Thoracic aorta (tissue), 2 donors: ENCODE results near the gene LIPE. TPM values are rescaled to one million over a fixed set of nuclear protein-coding genes. Genes with fewer than 3 reads are reported as not detected.

Experiments
- ATAC-seq: fragments of 150-250 bp; one replicate; pipeline ENCODE4 v1.8.0; 2017; ENCODE audit warnings: low read depth; ENCODE audit not compliant: insufficient number of reproducible peaks, low FRiP score
- DNase-seq: peaks from one replicate; pipeline ENCODE4 v3.0.0-alpha.2; 2020; ENCODE audit warnings: low spot score
- H3K27ac ChIP-seq, 2 donors: fragments of 200-600 bp; sonication (generic); 1 replicate in 1 of 2; 2 replicates in 1 of 2; pipeline ENCODE4 v1.5.1; 2016; ENCODE audit warnings: mild to moderate bottlenecking in 2 of 2, moderate library complexity in 2 of 2
- H3K27me3 ChIP-seq: fragments of 200-600 bp; sonication (generic); replicated peaks from 2 replicates; pipeline ENCODE4 v1.6.0; 2016; ENCODE audit warnings: mild to moderate bottlenecking; ENCODE audit not compliant: insufficient read depth
- H3K36me3 ChIP-seq: fragments of 200-600 bp; sonication (generic); one replicate; pipeline ENCODE4 v1.5.1; 2016
- H3K4me1 ChIP-seq, 2 donors: fragments of 200-600 bp; sonication (generic); 1 replicate in 1 of 2; 2 replicates in 1 of 2; pipeline versions ENCODE4 v1.5.1 to v1.6.0; 2016; ENCODE audit warnings: low read depth in 2 of 2, mild to moderate bottlenecking in 1 of 2; ENCODE audit not compliant: control insufficient read depth in 1 of 2
- H3K4me3 ChIP-seq: fragments of 200-600 bp; sonication (generic); 2 replicates; pipeline ENCODE4 v1.5.1; 2016; ENCODE audit warnings: mild to moderate bottlenecking
- H3K9me3 ChIP-seq: fragments of 200-600 bp; sonication (generic); 2 replicates; pipeline ENCODE4 v1.5.1; 2016
- total RNA-seq, 2 donors: library from RNA; depleted of rRNA; stranded (reverse); fragments of >200 nt; gene quantifications; one replicate each; pipeline versions ENCODE4 v1.1.0 to v1.2.3, GENCODE V29; 2016
- TF ChIP-seq, protein P1 (sequence below): fragments of 200-600 bp; sonication (generic); IDR thresholded peaks from one replicate; pipeline ENCODE4 v1.5.1; 2019; ENCODE audit warnings: antibody characterized with exemption

The LIPE gene
- total RNA-seq, 2 donors from 2014 or later: 4.5 to 7.3 TPM

DNA sequence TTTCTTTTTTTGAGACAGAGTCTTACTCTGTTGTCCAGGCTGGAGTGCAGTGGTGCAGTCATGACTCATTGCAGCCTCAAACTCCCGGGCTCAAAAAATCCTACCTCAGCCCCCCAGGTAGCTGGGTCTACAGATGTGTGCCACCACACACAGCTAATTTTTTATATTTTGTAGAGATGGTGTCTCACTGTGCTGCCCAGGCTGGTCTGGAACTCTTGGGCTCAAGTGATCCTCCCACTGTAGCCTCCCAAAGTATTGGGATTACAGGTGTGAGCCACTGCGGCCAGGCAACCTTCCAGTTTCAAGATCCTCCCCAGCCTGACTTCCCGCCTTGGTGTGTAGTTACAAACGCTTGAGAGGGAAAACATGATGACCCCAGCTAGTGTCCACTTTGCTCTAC, 59.3 kb downstream of the LIPE start:
- no peak for DNase-seq
- no peak for ATAC-seq
- Histone ChIP-seq H3K27ac (no peak overlapping the region), H3K4me1 (peaks cover 0 to 19% of the 10 kb centered on the region in 2 donors), H3K9me3 (no peaks in the 10 kb centered on the region), H3K36me3 (no peaks in the 10 kb centered on the region), H3K27me3 (no peaks in the 10 kb centered on the region), H3K4me3 (no peak overlapping the region)
- TF ChIP-seq, protein P1, sequence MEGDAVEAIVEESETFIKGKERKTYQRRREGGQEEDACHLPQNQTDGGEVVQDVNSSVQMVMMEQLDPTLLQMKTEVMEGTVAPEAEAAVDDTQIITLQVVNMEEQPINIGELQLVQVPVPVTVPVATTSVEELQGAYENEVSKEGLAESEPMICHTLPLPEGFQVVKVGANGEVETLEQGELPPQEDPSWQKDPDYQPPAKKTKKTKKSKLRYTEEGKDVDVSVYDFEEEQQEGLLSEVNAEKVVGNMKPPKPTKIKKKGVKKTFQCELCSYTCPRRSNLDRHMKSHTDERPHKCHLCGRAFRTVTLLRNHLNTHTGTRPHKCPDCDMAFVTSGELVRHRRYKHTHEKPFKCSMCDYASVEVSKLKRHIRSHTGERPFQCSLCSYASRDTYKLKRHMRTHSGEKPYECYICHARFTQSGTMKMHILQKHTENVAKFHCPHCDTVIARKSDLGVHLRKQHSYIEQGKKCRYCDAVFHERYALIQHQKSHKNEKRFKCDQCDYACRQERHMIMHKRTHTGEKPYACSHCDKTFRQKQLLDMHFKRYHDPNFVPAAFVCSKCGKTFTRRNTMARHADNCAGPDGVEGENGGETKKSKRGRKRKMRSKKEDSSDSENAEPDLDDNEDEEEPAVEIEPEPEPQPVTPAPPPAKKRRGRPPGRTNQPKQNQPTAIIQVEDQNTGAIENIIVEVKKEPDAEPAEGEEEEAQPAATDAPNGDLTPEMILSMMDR: no peak

DNA sequence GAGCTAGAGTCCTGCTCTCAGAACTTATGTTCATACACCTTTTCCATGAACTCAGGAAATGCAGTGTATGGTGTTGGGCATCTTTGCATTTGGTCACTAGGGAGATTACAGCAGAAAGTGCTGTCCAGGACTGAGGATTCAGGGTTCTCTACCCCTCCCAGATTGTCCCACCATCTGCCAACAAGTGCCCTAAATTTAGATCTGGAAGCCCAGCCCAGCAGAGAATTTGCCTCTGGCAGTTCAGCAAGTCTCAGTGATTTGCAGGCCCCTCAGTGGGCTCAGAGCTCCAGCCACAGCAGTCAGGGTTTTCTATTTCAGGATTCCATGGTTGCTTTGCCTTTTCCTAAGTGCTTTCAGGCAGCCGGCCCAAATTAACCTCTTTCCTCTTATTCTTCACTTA, 60.5 kb downstream of the LIPE start:
- DNase-seq (no peak), ATAC-seq (no peak)
- Histone ChIP-seq H3K9me3 (no peaks in the 10 kb centered on the region), H3K4me1 (peaks cover 0 to 19% of the 10 kb centered on the region in 2 donors), H3K36me3 (no peaks in the 10 kb centered on the region), H3K27me3 (no peaks in the 10 kb centered on the region), H3K4me3 (no peak overlapping the region), H3K27ac (no peak overlapping the region)
- TF ChIP-seq, protein P1: no peak

DNA sequence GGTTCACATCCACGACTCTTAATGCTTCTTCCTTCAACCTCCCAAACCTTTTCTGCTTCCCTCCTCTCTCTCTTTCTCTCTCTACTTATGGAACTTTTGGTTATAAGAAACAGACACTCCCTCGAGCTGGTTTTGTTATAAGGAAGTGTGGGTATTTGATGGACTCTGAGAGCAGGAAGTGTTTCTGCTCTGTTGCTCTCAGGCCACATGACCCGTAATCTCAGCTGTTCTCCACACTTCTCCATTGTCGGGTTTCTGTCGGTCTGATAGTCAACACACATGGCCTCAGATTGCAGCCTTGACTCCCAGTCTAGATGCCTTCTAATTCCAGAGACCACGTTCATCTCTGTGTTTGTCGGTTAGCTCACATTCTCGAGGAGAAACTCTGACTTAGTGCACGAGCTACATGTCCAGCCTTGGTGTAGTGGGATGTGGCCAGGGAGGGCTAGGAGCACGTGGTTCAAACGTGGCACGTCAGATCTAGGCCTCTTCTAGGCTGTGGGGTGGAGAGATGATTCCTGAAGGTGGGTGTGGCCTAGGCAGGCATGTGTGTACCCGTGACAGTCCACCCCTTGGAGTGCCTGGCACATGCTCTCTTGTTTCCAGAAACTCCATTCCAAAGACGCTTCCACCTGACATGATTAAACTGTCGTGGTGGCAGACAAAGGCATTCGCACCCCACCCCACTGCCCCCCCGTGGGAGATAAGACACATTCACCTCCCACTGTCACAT, 63.4 kb downstream of the LIPE start:
- Histone ChIP-seq H3K27me3 (no peaks in the 10 kb centered on the region), H3K4me1 (peaks cover 0 to 34% of the 10 kb centered on the region in 2 donors), H3K27ac (no peak overlapping the region), H3K9me3 (no peaks in the 10 kb centered on the region), H3K36me3 (no peaks in the 10 kb centered on the region), H3K4me3 (no peak overlapping the region)
- TF ChIP-seq, protein P1: no peak
- ATAC-seq (no peak), DNase-seq (no peak)

DNA sequence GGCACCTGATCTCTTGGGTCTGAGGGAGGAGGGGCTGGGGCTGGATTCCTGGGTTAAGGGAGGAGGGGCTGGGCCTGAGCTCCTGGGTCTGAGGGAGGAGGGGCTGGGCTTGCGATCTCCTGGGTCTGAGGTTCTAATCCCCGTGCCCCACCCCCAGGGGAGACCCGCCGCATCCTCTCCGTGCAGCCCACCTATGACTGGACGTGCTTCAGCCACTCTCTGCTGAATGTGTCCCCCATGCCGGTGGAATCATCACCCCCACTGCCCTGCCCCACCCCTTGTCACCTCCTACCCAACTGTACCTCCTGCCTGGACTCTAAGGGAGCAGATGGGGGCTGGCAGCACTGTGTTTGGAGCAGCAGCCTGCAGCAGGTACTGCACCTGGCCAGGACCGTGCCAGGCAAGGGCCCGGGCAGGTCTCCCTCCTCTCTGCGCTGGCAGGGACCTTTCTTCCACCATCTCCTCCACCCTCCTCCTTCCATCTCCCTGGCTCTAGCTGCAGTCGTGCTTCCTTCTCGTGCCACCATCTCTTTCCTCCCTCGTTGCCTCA, 64.2 kb downstream of the LIPE start:
- Histone ChIP-seq H3K27ac (no peak overlapping the region), H3K4me3 (no peak overlapping the region), H3K27me3 (no peaks in the 10 kb centered on the region), H3K36me3 (peaks cover 2% of the 10 kb centered on the region), H3K4me1 (peaks cover 0 to 34% of the 10 kb centered on the region in 2 donors), H3K9me3 (no peaks in the 10 kb centered on the region)
- DNase-seq (no peak), ATAC-seq (no peak)
- TF ChIP-seq, protein P1: no peak

DNA sequence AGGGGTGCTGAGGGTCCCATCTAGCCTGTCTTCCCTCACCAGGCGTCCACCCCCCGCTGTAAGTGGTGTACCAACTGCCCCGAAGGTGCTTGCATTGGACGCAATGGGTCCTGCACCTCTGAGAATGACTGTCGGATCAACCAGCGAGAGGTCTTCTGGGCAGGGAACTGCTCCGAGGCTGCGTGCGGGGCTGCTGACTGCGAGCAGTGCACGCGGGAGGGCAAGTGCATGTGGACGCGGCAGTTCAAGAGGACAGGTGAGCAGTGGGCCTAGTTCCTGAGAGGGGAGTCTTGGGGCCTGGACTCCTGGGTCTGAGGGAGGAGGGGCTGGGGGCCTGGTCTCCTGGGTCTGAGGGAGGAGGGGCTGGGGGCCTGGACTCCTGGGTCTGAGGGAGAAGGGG, 64.8 kb downstream of the LIPE start:
- no peak overlapping the region for H3K4me3 ChIP-seq
- H3K27me3 ChIP-seq: no peaks in the 10 kb centered on the region
- peaks cover 5% of the 10 kb centered on the region for H3K36me3 ChIP-seq
- H3K4me1 ChIP-seq: peaks cover 0 to 34% of the 10 kb centered on the region in 2 donors
- TF ChIP-seq, protein P1: no peak
- no peaks in the 10 kb centered on the region for H3K9me3 ChIP-seq
- DNase-seq: no peak
- no peak for ATAC-seq
- no peak overlapping the region for H3K27ac ChIP-seq
